ENCODE results near the gene BEGAIN.

Gene BEGAIN

GRCh38 chr14:100580316-100581227 is 6.6 kb downstream of the BEGAIN start:
- DNase-seq = no peak

GRCh38 chr14:100578552-100578951 is 8.7 kb downstream of the BEGAIN start:
- DNase-seq = no peak

- DNase-seq = no peak
These were observed 9.2 kb downstream of the BEGAIN start for GRCh38 chr14:100577986-100578431.

- DNase-seq = no peak
These were observed 9.8 kb downstream of the BEGAIN start for GRCh38 chr14:100577321-100577985.

GRCh38 chr14:100576091-100577085 is 10.8 kb downstream of the BEGAIN start:
- no peak for DNase-seq

GRCh38 chr14:100575266-100575995 is 11.8 kb downstream of the BEGAIN start:
- no peak for DNase-seq

- no peak for DNase-seq
These were observed 12.6 kb downstream of the BEGAIN start for GRCh38 chr14:100574642-100575031.

GRCh38 chr14:100573757-100574641 is 13.2 kb downstream of the BEGAIN start:
- DNase-seq = no peak

GRCh38 chr14:100573002-100573756 is 14.0 kb downstream of the BEGAIN start:
- DNase-seq = no peak

GRCh38 chr14:100572543-100572942 is 14.7 kb downstream of the BEGAIN start:
- no peak for DNase-seq

GRCh38 chr14:100571837-100572236 is 15.4 kb downstream of the BEGAIN start:
- no peak for DNase-seq

GRCh38 chr14:100570726-100571454 is 16.3 kb downstream of the BEGAIN start:
- DNase-seq = no peak

GRCh38 chr14:100569734-100570286 is 17.4 kb downstream of the BEGAIN start:
- DNase-seq = no peak

- DNase-seq = no peak
These were observed 18.1 kb downstream of the BEGAIN start for GRCh38 chr14:100568998-100569733.

GRCh38 chr14:100568164-100568997 is 18.8 kb downstream of the BEGAIN start:
- no peak for DNase-seq

- no peak for DNase-seq
These were observed 19.4 kb downstream of the BEGAIN start for GRCh38 chr14:100567877-100568163.

GRCh38 chr14:100567009-100567876 is 20.0 kb downstream of the BEGAIN start:
- DNase-seq = no peak

Data from cerebellar nuclear complex (tissue), 1 donor.